ENCODE data around the gene GMDS. TPM values are rescaled to one million over a fixed set of nuclear protein-coding genes. Genes with fewer than 3 reads are reported as not detected.

GMDS gene
- total RNA-seq, 1 experiment from 2014 or later = 27.6 TPM

DNA sequence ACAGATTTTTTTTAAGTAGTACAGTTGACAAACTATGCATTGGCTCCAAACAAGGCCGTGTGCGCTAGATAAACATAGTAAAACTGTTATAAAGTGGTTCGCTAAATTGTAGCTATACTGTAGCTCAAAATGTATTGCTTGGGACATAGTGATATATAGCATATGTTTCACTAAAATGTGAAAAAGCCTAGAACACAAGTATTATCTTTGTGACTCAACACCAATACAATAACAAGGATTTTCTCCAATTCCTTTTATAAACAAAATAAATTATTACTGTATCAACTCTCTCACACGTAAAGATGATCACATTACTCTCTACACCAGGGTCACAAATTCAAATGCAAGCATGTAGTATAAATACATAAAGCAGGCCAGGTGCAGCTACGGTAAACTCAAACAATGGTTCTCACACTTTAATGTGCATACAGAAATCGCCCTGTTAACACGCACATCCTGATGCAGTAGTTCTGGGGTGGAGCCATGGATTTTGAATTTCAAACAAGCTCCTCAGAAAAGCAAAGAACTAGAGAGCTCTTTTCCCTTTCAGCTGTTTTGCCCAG is 214.6 kb downstream of the GMDS start:
- Mint-ChIP-seq H3K4me3 (no peak overlapping the region), H3K27ac (peak overlapping the region in 2 of 3 experiments; percentile 34 to 39; a peak in 2 of 7 replicates), H3K36me3 (ENCODE audit: insufficient read depth in 1 of 3, low read depth in 3 of 3) (no peaks in the 10 kb centered on the region), H3K9me3 (no peaks in the 10 kb centered on the region), H3K4me1 (peaks cover 18 to 19% of the 10 kb centered on the region in 2 experiments), H3K27me3 (ENCODE audit: low read depth) (no peaks in the 10 kb centered on the region)
- H3K27ac ChIP-seq (ENCODE audit: insufficient read length, low read depth, low read length) = no peak overlapping the region
- no CpG with 5 or more reads among the region's 7 CpGs for whole genome bisulfite sequencing (ENCODE audit: extremely low coverage, insufficient read length, low lambda C conversion rate)
- no peak overlapping the region for H3K56ac ChIP-seq (ENCODE audit: insufficient read length, low read depth, low read length)
- peak; percentile 29 for DNase-seq
- H2BK15ac ChIP-seq (ENCODE audit: low read depth, low read length) = no peak overlapping the region
- H3T11ph ChIP-seq (ENCODE audit: low read length) = no peak overlapping the region
- H2AK5ac ChIP-seq (ENCODE audit: insufficient read length, low read length) = no peak overlapping the region
- H3K18ac ChIP-seq (ENCODE audit: insufficient read length, low read depth, low read length) = no peak overlapping the region
- H3K14ac ChIP-seq (ENCODE audit: insufficient read depth, low read length) = no peak overlapping the region
- H3K9me3 ChIP-seq (ENCODE audit: control insufficient read depth, low read depth, low read length) = no peaks in the 10 kb centered on the region
- no peak overlapping the region for H4K8ac ChIP-seq (replicated peaks; ENCODE audit: insufficient read length, low read depth, low read length)
- no peak overlapping the region for H2BK12ac ChIP-seq (ENCODE audit: insufficient read length, low read depth, low read length)
- H3K4ac ChIP-seq (ENCODE audit: low read depth, low read length) = no peak overlapping the region
- H3K27me3 ChIP-seq (ENCODE audit: insufficient read depth, low read length) = no peaks in the 10 kb centered on the region
- H2BK5ac ChIP-seq (ENCODE audit: insufficient read length, low read length) = no peak overlapping the region
- peaks cover 13% of the 10 kb centered on the region for H3K4me1 ChIP-seq (ENCODE audit: insufficient read depth, low read length)
- no peaks in the 10 kb centered on the region for H3K79me1 ChIP-seq (ENCODE audit: insufficient read depth, low read depth, low read length, poor library complexity, severe bottlenecking)
- H3K79me2 ChIP-seq (ENCODE audit: insufficient read depth, low read length) = no peaks in the 10 kb centered on the region
- no peak overlapping the region for H3K9ac ChIP-seq (ENCODE audit: extremely low read depth, insufficient read length, low read length)
- no peak overlapping the region for H3K23ac ChIP-seq (ENCODE audit: insufficient read length, low read depth, low read length)
- H3K4me2 ChIP-seq (ENCODE audit: insufficient read depth, insufficient read length, low read length) = no peak overlapping the region
- no peaks in the 10 kb centered on the region for H3K23me2 ChIP-seq (ENCODE audit: insufficient read length, low read depth, low read length, poor library complexity, severe bottlenecking)
- H4K5ac ChIP-seq (ENCODE audit: insufficient read length, low read depth, low read length) = no peak overlapping the region
- no peaks in the 10 kb centered on the region for H4K20me1 ChIP-seq (ENCODE audit: control insufficient read depth, insufficient read depth, insufficient read length)
- TF ChIP-seq, protein P1, sequence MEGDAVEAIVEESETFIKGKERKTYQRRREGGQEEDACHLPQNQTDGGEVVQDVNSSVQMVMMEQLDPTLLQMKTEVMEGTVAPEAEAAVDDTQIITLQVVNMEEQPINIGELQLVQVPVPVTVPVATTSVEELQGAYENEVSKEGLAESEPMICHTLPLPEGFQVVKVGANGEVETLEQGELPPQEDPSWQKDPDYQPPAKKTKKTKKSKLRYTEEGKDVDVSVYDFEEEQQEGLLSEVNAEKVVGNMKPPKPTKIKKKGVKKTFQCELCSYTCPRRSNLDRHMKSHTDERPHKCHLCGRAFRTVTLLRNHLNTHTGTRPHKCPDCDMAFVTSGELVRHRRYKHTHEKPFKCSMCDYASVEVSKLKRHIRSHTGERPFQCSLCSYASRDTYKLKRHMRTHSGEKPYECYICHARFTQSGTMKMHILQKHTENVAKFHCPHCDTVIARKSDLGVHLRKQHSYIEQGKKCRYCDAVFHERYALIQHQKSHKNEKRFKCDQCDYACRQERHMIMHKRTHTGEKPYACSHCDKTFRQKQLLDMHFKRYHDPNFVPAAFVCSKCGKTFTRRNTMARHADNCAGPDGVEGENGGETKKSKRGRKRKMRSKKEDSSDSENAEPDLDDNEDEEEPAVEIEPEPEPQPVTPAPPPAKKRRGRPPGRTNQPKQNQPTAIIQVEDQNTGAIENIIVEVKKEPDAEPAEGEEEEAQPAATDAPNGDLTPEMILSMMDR (conservative IDR thresholded peaks at IDR 0.05) = no peak
- H2AFZ ChIP-seq (ENCODE audit: low read length) = no peak overlapping the region
- no peak overlapping the region for H4K91ac ChIP-seq (ENCODE audit: insufficient read length, low read depth, low read length)
- H2BK20ac ChIP-seq (ENCODE audit: low read depth, low read length, poor library complexity, severe bottlenecking) = no peak overlapping the region
- no peak overlapping the region for H2BK120ac ChIP-seq (ENCODE audit: low read depth, low read length, poor library complexity, severe bottlenecking)
